ENCODE data around the gene THSD4. TPM values are rescaled to one million over a fixed set of nuclear protein-coding genes. Genes with fewer than 3 reads are reported as not detected.

THSD4 gene
- total and polyA plus RNA-seq, 2 of the 4 experiments (the other 2 are of a cell fraction): 25.5 to 31.1 TPM

DNA sequence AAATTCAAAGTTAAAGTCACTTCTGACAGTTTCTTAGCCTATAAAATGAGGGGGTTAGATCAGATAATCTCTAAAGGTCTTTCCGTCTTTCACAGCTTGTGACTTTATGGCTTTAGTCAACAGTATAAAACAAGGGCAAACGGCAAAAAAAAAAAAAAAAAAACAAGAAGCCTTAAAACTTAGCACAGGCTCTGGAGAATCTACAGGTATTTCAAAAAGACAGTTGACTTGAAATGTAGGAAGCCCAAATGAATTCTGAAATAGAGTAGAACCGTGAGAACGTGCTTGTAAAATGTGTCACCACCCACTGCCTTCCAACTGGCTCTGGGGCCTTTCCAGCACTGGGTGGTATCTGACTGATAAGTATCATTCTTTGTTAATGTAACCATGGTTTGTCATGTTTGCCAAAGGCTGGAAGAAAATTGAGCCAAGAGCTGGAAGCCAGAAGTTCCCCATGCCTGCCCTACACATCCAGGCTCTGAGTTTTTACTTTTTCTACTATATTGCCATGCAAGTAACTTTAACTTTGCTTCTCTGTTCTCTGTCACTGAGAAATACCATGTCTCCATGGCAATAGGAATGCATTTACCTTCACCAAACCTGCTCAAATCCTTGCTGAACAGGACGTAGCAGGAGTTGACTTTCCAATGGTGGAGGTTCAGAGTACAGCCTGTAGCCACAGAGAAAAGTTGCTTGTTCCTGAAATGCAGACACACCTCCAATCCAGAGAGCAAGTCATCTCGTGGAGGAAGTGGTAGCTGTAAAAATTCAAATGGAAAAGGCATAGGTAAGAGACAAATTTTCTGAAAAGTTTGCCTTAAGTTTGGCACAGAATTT, 35.8 kb upstream of the THSD4 start:
- Histone ChIP-seq H3K36me3 (ENCODE audit: control insufficient read depth, insufficient read depth, low read length) (no peaks in the 10 kb centered on the region), H3K27me3 (ENCODE audit: control insufficient read depth, insufficient read depth, low read length) (no peaks in the 10 kb centered on the region), H3K18ac (ENCODE audit: low read depth, low read length) (peak overlapping the region; percentile 75), H4K20me1 (ENCODE audit: insufficient read depth, low read length) (no peaks in the 10 kb centered on the region), H4K8ac (ENCODE audit: low read depth in 2 of 2, low read length in 2 of 2) (peak overlapping the region; percentile 23 to 78; a peak in 3 of 4 replicates), H2BK15ac (ENCODE audit: low read depth, low read length) (peak overlapping the region; percentile 46), H3K4me2 (ENCODE audit: low read depth, low read length) (peak overlapping the region; percentile 41; the same call in 1 of the 2 replicates), H3K56ac (ENCODE audit: extremely low read depth, insufficient read depth, low read length) (no peak overlapping the region), H2AFZ (replicated peaks; ENCODE audit: low read length, poor library complexity) (no peak overlapping the region), H2AK9ac (replicated peaks; ENCODE audit: low read depth, low read length, poor library complexity) (peak overlapping the region; percentile 33), H2AK5ac (ENCODE audit: low read depth, low read length) (peak overlapping the region; percentile 81), H2BK120ac (ENCODE audit: low read depth, low read length) (peak overlapping the region; percentile 83), H3K9me3 (ENCODE audit: control insufficient read depth, insufficient read depth, low read length) (no peaks in the 10 kb centered on the region; the same call in 1 of the 2 replicates), H3K27ac (ENCODE audit: insufficient read depth, low read length) (peak overlapping the region; percentile 42; the same call in 1 of the 2 replicates), H3K23ac (ENCODE audit: low read depth, low read length) (no peak overlapping the region), H3K14ac (replicated peaks; ENCODE audit: low read depth, low read length) (peak overlapping the region; percentile 76), H3K9me1 (ENCODE audit: insufficient read depth, low read length) (peaks cover 9% of the 10 kb centered on the region), H3K4me1 (ENCODE audit: control insufficient read depth, insufficient read depth, low read length) (peaks cover 15% of the 10 kb centered on the region), H2BK5ac (ENCODE audit: low read depth, low read length, poor library complexity, severe bottlenecking) (peak overlapping the region; percentile 76), H3K4me3 (ENCODE audit: insufficient read depth, low read depth, low read length) (no peak overlapping the region), H3K79me1 (ENCODE audit: low read depth in 1 of 2, low read length in 2 of 2) (no peaks in the 10 kb centered on the region), H3K4ac (ENCODE audit: low read depth, low read length) (peak overlapping the region; percentile 84), H4K5ac (ENCODE audit: low read depth, low read length) (peak overlapping the region; percentile 52; the same call in 1 of the 2 replicates), H2BK20ac (ENCODE audit: low read depth, low read length) (peak overlapping the region; percentile 66; the same call in 1 of the 2 replicates), H3K9ac (ENCODE audit: low read depth, low read length) (no peak overlapping the region), H4K91ac (ENCODE audit: insufficient read depth, low read depth, low read length) (peak overlapping the region; percentile 79)
- intact Hi-C loops (cut with micrococcal nuclease): loop anchor here (5.0 kb wide), 1 partner anchor 37 kb away; no protein-coding TSS in a partner anchor
- CTCF ChIA-PET: interaction anchor here (0.6 kb wide), 1 partner anchor 664 kb away, joined by 3 read pairs; no protein-coding TSS in a partner anchor
- dilution Hi-C loops (cut with HindIII; ENCODE audit: low sequenced_read_pairs, unreplicated experiment): no loop called here
- in situ Hi-C loops (cut with MboI; ENCODE audit: low sequenced_read_pairs): no loop called here
- BruUV-seq (replicated peaks): no TSS peak
- ATAC-seq (ENCODE audit: low read depth) (no peak), DNase-seq (peak; percentile 90)
- TF ChIP-seq BHLHE40 (IDR thresholded peaks at IDR 0.05; ENCODE audit: low read depth, low read length) (no peak; the same call in 1 of the 2 replicates), USF2 (IDR thresholded peaks at IDR 0.05; ENCODE audit: low read depth, low read length) (no peak), CHD1 (IDR thresholded peaks at IDR 0.05; ENCODE audit: low read depth, low read length) (no peak), RFX5 (IDR thresholded peaks at IDR 0.05; ENCODE audit: low read depth, low read length) (no peak), POLR2A (IDR thresholded peaks at IDR 0.05; ENCODE audit: low read depth, low read length) (no peak), MAZ (IDR thresholded peaks at IDR 0.05; ENCODE audit: borderline replicate concordance, low read depth, low read length) (no peak), CEBPB (IDR thresholded peaks at IDR 0.05; ENCODE audit: low read depth, low read length) (no peak), CTCF (conservative IDR thresholded peaks at IDR 0.05; ENCODE audit: low read depth, low read length) (no peak), FOS (IDR thresholded peaks at IDR 0.05; ENCODE audit: low read depth, low read length) (no peak), MXI1 (IDR thresholded peaks at IDR 0.05; ENCODE audit: borderline replicate concordance, low read depth, low read length) (no peak), NFE2L2 (IDR thresholded peaks at IDR 0.05; ENCODE audit: low read depth, low read length) (no peak)
- TF ChIP-seq, protein P1, sequence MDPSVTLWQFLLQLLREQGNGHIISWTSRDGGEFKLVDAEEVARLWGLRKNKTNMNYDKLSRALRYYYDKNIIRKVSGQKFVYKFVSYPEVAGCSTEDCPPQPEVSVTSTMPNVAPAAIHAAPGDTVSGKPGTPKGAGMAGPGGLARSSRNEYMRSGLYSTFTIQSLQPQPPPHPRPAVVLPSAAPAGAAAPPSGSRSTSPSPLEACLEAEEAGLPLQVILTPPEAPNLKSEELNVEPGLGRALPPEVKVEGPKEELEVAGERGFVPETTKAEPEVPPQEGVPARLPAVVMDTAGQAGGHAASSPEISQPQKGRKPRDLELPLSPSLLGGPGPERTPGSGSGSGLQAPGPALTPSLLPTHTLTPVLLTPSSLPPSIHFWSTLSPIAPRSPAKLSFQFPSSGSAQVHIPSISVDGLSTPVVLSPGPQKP (IDR thresholded peaks at IDR 0.05; ENCODE audit: borderline replicate concordance, low read depth, low read length): no peak
- WGBS, 2 experiments (ENCODE audit: extremely low coverage in 2 of 2, insufficient read length in 1 of 2): no CpG with 5 or more reads among the region's 6 CpGs
- POLR2A ChIA-PET (ENCODE audit: unreplicated experiment): no interaction called here

Measured in IMR-90 (cell line).